Activated CD4-positive, alpha-beta T cell treated with anti-CD3 and anti-CD28 coated beads, Interleukin-2, amount 50 U/mL, for 24 hours (primary cell): ENCODE measurements around the gene ELP1.
"Not testable (repeated sequence)": the region's sequence is repeated elsewhere in the genome, so short reads cannot be mapped to it uniquely, and the experiment has no call there.

Source experiments
- DNase-seq, 2 donors: peaks; one replicate each; pipeline ENCODE4 v3.0.0-alpha.2; 2020; ENCODE audit warnings: low read depth in 1 of 2, low spot score in 1 of 2

Gene ELP1

GRCh38 chr9:108855888-108856287, 78.0 kb downstream of the ELP1 start, which contains the start of gene ACTL7B:
ACTL7B (minus strand) TSS chr9:108855986; CDS start chr9:108855930, 56 bp downstream.
- no peak for DNase-seq

GRCh38 chr9:108855529-108855886, 78.4 kb downstream of the ELP1 start:
- DNase-seq: no peak

GRCh38 chr9:108854641-108855528, 79.0 kb downstream of the ELP1 start:
- DNase-seq: no peak

GRCh38 chr9:108854094-108854493, 79.8 kb downstream of the ELP1 start:
- no peak for DNase-seq

- DNase-seq: no peak
Measured at GRCh38 chr9:108852079-108852478, 81.8 kb downstream of the ELP1 start.

GRCh38 chr9:108851138-108851537, 82.8 kb downstream of the ELP1 start:
- DNase-seq: no peak

GRCh38 chr9:108850293-108850897, 83.5 kb downstream of the ELP1 start:
- no peak for DNase-seq

- DNase-seq: not testable (repeated sequence)
Measured at GRCh38 chr9:108848296-108848695, 85.6 kb downstream of the ELP1 start.

- no peak for DNase-seq
Measured at GRCh38 chr9:108845947-108846346, 88.0 kb downstream of the ELP1 start.

GRCh38 chr9:108845507-108845906, 88.4 kb downstream of the ELP1 start:
- DNase-seq: no peak

GRCh38 chr9:108844856-108845255, 89.1 kb downstream of the ELP1 start:
- DNase-seq: no peak

- DNase-seq: no peak
Measured at GRCh38 chr9:108844391-108844790, 89.5 kb downstream of the ELP1 start.

GRCh38 chr9:108842610-108843295, 91.2 kb downstream of the ELP1 start:
- DNase-seq: no peak

GRCh38 chr9:108839561-108839960, 94.4 kb downstream of the ELP1 start:
- not testable (repeated sequence) for DNase-seq

- DNase-seq: no peak
Measured at GRCh38 chr9:108838017-108838416, 95.9 kb downstream of the ELP1 start.

- no peak for DNase-seq
Measured at GRCh38 chr9:108837530-108837929, 96.4 kb downstream of the ELP1 start.

- DNase-seq: no peak
Measured at GRCh38 chr9:108836781-108837180, 97.1 kb downstream of the ELP1 start.

- no peak for DNase-seq
Measured at GRCh38 chr9:108836319-108836718, 97.6 kb downstream of the ELP1 start.

GRCh38 chr9:108835831-108836230, 98.1 kb downstream of the ELP1 start:
- DNase-seq: no peak

GRCh38 chr9:108834959-108835665, 98.8 kb downstream of the ELP1 start:
- no peak for DNase-seq

GRCh38 chr9:108832179-108832500, 101.8 kb downstream of the ELP1 start:
- DNase-seq: no peak
